GM20431 (cell line): ENCODE results near the gene ABHD8.
"Not testable (repeated sequence)": the region's sequence is repeated elsewhere in the genome, so short reads cannot be mapped to it uniquely, and the experiment has no call there.

ENCODE experiments used
- in situ Hi-C: fragments of 300-500 bp; cut with MseI, MboI; formaldehyde crosslinking; loops from one replicate; pipeline ENCODE4 v1.15.0; 2020; ENCODE audit warnings: low sequenced_read_pairs; ENCODE audit not compliant: unreplicated experiment

The ABHD8 gene

DNA sequence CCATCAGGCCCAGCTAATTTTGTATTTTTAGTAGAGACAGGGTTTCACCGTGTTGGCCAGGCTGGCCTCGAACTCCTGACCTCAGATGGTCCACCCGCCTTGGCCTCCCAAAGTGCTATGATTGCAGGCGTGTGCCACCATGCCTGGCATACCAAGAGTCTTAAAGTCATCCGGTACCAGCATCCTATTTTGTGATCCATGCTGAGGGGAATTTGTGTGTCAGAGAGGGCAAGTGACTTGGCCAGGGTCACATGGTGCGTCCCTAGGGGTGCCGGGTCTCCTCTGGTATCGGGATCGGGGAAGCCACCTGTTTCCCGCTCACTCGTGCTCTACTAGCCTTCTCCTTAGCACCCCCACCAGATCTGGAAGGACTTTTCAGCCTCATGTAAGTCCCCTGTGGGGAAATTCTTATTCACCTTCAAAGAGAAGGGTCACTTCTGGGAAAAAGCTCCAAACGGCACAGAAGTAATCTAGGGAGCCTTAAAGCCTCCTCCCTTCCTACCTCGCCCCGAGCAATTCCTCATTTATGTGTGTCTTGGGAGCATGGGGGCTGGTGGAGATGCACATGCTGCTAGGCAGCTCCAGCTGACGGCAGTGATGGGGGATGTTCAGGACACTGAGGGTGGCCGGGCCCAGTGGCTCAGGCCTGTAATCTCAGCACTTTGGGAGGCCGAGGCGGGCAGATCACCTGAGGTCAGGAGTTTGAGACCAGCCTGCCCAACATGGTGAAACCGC lies 27.6 kb downstream of the ABHD8 start:
- in situ Hi-C loops, result no loop called here

DNA sequence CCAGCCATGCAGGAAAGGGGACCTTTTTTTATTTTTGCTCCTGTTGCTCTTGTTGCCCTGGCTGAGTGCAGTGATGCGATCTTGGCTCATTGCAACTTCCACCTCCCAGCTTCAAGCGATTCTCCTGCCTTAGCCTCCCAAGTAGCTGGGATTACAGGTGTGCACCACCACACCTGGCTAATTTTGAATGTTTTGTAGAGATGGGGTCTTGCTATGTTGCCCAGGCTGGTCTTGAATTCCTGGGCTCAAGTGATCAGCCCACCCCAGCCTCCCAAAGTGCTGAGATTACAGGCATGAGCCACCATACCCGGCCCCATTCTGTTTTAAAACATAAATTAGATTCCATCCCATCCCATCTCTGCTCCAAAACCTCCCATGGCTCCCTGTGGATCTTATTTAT lies 28.3 kb downstream of the ABHD8 start:
- in situ Hi-C loops, result not testable (repeated sequence)

DNA sequence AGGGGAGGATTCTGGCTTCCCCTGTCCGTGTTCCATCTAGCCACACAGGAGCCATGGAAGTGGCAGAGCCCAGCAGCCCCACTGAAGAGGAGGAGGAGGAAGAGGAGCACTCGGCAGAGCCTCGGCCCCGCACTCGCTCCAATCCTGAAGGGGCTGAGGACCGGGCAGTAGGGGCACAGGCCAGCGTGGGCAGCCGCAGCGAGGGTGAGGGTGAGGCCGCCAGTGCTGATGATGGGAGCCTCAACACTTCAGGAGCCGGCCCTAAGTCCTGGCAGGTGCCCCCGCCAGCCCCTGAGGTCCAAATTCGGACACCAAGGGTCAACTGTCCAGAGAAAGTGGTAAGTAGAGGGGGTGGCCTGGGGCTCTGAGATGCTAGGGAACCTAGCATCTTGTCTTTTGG lies 34.5 kb downstream of the ABHD8 start:
- in situ Hi-C loops, result no loop called here

DNA sequence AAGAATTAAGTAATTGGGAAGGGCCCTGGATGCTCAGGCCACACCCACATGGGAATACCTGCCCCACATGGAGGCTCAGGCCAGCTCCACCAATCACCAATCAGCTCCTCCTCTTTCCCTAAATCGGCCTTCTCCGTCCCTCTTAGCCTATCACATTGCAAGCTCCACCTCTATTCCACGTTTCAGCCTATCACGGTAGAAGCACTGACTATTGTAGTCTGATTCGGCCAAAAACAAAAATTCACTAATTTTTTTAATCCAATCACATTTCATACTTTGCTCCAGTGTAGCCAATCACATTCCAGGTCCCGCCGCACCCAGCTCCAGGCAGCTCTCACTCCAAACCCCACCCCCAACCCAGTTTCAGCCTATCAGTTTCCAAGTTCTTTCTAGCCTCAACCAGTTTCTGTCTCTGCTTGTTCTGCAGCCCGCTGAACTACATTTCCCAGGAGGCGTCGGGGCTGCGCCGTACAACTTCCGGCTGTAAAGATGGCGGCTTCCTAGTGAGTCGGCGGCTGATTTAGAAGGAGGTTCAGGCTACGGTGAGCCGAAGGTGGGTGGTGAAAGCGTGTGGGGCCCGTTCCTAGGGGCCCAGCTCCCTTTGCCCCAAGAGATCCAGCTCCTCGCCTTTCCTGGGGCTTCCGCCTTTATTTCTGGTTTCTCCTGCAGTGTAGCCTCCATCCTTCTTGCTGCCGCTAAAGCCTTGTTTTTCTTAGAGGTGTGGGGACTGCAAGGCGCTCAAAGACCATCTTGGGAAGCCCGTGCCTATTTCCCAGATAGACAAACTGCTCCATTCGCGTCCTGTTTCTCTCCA lies 36.0 kb downstream of the ABHD8 start, which contains the start of gene BABAM1:
Gene BABAM1, plus strand, starts transcription at position 469 of the 814 bp plus-strand sequence. CDS start 1,364 bp downstream, outside the sequence.
- in situ Hi-C loops, result no loop called here

DNA sequence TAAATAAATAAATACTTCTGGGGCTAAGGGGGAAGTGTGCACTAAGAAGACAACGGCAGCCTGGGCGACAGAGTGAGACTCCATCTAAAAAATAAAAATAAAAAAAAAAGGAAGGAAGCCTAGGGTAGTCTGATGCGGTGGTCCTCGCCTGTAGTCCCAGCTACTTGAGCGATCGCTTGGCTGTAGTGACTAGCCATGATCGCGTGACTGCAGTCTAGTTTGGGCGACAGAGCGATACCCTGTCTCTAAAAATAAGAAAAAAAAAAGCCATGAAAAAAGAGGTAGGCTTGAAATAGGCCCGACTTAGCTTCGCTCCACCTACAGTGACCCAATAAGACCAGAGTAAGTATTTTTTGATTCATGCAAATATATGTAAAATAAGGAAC lies 36.6 kb downstream of the ABHD8 start:
- in situ Hi-C loops, result no loop called here

DNA sequence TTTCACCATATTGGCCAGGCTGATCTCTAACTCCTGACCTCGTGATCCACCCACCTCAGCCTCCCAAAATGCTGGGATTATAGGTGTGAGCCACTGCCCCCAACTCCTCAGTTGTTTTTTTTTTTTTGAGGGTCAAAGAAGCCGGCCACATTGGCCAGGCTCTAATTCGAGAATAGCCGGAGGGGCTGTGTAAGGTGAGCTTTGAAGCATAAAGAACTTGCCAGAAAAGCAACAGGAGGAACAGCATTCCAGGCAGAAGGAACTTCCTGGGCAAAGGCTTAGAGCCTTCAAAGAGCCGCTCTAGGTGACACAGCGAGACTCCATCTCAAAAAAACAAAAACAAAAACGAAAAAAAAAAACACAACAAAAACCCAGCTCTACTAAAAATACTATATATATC lies 37.2 kb downstream of the ABHD8 start:
- in situ Hi-C loops, result no loop called here

DNA sequence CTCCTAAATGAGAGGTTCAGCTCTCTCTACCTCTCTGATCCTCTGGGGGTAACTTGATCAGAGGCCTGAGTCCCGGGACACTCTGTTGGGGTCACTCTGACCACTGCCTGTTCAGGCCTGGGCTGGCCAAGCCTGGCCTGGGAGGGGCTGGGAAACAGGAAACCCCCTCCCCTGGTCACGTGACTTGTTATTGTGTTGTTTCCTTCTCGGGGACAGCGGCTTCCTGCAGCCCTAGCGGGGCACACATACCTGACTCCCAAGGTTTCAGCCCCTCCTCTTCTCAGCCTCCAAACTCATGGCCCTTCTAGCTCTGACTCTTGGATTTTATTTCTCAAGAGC lies 38.6 kb downstream of the ABHD8 start, which contains the start of gene USHBP1:
Gene USHBP1, minus strand, starts transcription at position 105 of the 339 bp plus-strand sequence. CDS start 446 bp downstream, outside the sequence.
- in situ Hi-C loops, result no loop called here

DNA sequence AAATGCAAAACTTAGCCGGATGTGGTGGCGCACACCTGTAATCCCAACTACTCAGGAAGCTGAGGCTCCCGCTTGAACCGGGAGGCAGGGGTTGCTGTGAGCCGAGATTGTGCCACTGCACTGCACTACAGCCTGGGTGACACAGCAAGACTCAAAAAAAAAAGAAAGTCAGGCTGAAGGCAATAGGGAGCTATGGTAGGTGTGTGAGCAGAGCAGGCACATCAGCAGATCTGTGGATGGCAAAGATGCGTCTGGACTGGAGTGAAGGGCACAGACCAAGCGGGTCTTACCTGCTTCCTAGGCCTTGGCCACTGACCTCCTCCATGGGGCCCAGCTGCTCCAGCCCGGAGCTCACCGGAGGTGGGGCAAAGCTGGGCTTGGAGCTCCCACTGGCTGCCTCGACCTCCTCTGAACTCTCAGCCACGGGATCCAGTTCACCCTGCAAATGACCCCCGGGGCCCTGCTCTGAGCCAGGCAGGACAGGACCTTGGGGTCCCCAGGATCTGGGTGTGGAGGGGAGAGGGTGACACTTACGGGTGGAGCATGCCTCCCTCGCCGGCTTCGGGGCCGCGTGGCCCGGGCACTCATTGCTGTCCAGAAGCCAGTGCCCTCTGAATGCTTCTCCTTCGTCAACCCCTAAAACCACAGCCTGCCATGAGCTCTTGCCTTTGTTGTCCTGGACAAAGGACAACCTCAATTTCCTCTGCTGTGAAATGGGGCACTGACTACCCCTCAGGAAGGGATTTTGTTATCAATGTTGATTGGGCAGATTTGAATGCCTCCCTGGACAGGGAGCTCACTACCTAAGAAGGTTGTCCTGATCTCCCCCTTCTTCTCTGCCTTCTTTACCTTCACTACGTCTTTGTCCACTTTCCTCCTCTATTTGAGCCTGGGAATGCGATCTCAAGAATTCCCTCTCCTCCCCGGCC lies 39.2 kb downstream of the ABHD8 start:
- in situ Hi-C loops, result no loop called here

DNA sequence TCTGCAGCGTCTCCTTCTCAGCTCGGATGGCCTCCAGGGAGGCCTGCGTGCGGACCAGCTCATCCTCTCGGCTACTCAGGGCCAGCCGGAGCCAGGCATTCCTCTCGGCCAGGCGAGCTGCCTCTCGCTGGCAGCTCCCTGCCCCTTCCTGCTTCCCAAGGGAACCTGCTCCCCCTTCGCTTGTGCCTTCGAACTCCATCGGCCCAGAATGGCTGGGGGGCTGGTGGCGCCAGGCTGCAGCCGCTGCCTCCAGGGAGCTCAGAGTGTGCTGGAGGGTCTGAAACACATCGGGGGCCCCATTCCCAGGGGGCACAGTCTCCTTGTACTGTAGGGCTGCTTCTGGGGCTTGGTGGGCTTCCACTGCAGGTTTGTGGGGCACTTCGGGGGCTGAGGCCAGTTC lies 40.7 kb downstream of the ABHD8 start:
- in situ Hi-C loops, result no loop called here

DNA sequence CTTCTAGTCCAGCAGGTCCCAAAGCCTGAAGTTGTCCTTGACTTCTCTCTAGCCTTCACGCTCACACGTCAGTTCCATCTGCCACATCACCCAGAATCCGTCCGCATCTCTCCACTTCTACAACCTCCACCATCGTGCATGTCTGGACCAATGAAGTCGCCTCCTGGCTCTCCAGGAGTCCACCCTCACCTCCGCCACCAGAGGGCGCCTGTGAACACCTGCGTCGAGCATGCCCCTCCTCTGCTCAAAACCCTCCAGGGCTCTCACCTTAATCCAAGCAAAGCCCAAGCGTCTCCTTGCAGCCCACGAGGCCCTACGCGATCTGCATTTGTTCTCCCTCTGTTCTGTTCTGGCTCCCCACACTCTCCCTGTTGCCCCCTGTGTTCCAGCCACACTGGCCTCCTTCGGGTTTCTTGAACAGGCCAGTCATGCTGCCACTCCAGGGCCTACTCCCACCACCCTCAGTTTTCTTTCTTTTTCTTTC lies 42.3 kb downstream of the ABHD8 start:
- in situ Hi-C loops, result no loop called here

DNA sequence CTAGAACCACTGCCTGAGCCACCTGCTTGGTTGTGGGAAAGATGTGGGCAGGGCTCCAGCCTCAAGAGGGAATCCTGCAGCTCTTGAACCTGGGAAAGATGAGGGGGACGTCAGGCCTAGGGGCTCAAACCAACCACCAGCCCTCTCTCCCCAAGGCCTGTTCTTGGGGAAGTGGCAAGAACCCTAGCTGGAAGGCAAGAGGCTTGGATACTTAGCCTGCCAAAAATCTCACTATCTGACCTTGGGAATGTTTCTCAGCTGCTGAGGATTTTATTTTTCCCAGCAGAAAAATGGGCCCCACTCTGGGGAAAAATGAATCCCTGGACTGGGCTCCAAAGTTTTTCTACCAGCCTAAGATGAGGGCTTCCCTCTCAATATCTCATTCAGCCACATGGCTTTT lies 43.3 kb downstream of the ABHD8 start:
- in situ Hi-C loops, result no loop called here

DNA sequence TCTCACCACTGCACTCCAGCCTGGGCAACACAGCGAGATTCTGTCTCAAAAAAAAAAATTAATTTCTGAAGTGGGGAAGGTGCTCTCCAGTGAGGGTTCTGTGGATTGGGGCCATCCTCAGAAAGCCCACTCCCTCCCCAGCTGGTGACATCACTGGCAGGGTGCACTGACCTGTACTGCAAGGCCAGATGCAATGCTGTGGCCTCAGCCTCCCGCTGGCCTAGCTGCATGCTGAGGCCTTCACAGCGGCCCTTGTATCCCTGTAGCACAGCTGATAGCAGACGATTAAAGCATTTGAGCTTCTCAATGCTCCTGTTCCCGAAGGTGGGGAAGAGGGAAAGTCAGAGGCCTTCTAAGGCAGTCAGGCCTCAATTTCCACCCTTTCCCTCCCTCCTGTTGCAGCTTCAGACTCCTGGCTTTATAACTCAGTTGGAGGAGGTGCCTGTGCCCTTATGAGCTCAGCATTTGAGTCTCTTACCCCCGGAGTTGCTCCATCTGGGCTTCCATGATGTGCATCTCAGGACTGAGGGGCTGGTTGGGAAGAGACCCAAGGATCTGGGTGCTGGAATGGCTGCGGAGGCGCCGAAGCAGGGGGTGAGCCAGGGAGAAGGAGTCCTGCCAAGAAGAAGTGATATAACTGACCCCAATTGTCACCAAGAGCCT lies 44.0 kb downstream of the ABHD8 start:
- in situ Hi-C loops, result no loop called here

DNA sequence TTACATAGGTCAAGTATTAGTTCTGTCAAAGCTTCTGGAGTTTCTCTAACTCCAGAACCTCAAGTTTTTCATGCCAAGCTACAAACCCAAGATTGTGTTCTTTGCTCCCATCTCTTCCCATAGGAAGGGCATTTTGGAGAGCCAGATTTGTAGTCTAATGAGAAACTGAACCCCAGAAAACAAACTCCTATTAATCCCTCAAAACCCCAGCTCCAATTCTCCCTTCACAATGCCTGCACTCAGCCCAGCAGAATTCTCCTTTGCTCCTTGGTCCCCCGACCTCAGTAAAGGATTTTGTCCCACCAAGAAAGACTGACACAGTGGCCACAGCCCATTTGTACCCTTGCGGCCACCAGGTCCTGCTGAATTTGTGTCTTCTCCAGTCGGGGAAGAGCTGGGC lies 47.1 kb downstream of the ABHD8 start:
- in situ Hi-C loops, result no loop called here

DNA sequence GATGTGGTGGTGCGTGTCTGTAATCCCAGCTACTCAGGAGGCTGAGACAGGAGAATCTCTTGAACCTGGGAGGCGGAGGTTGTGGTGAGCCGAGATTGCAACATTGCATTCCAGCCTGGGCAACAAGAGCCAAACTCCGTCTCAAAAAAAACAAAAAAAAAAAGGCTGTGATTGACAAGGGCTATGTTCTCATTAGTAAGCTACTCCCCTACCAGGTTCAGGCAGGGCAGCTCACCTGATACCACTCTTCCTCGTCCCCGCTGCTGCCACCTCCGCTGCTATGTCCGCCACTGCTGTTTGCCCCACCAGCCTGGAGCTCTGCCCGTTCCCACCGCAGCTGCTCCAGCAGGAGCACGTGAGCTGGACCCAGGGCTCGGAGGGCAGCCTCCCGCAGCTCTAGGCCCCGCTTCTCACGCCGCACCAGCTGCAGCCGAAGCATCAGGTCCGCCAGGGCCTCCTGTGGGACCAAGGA lies 48.0 kb downstream of the ABHD8 start:
- in situ Hi-C loops, result no loop called here

DNA sequence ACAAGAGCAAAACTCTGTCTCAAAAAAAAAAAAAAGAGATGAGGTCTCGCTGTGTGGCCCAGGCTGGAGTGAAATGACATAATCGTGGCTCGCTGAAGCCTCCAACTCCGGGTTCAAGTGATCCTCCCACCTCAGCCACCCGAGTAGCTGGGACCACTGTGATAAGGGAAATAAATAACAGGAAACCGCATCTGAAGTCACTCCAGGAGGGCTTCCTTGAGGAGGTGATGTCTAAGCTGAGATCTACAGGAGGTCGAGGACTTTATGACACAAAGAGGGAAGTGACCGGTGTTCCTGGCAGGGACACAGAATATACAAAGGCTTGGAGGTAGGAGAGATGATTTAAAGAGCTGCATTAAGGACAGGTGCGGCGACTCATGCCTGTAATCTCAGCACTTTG lies 48.6 kb downstream of the ABHD8 start:
- in situ Hi-C loops, result no loop called here

DNA sequence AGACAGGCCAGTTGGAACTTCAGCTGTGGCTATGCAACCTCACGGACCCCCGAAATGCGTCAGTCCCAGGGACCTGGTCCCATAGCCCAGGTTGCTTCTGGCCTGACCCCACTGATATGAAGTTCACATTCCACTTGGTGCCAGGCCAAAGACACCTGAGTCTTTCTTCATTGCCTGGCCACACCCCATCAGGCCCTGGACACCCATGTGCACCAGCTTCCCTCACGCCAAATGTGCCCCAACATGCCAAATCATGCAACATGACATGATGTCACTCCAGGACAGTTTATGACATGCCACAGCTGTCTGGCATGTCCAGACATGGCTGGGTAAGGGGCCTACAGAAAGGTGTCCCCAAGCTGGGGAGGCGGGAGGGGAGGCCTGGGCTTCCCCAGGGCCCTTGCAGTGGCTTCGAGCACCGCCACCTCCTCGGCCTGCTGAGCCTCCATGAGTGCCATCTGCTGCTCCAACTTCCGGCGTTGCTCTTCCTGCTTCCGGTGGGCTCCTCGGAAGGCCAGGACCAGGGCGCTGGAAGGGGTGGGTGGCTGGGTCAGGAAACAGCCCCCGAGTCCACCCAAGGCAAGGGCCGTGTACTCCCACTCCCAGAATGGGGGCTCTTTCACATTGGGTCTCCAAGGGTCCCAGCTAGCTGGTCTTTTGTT lies 53.2 kb downstream of the ABHD8 start:
- in situ Hi-C loops, result no loop called here

DNA sequence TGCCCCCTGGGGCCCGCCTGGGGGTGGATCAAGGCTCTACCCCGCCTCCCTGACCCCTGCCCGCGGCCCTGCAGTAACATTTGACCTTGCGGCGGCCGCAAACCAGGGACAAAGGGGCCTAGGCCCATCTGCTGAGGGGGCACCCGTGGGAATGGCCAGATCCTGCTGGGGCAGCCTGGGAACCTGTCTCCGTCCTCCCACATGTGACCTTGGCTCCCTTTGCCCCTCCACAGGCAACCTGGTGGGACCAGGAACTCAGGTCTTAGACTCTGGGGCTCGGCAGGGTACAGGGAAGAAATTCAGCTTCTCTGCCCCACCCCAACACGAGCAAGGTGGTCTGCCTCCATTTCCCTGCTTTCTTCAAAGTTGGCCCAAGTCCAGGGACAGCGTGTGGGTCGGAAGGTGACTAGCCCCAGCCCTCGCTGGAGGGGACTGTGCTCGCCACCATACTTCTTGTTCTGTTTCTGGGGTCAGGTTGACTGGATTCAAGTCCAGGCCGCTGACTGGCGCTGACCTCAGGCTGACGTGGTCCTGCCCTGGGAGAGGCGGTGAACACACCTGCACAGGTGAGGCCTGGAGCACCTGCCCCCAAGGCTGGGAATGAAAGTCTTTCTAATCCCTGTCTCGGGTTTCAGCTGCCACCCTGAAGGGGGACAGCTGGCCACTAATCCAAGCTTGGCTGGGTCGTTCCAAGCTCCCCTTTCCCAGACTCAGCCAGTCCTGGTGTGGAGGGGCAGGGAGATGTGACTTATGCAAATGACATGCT lies 55.0 kb downstream of the ABHD8 start:
- in situ Hi-C loops, result no loop called here

DNA sequence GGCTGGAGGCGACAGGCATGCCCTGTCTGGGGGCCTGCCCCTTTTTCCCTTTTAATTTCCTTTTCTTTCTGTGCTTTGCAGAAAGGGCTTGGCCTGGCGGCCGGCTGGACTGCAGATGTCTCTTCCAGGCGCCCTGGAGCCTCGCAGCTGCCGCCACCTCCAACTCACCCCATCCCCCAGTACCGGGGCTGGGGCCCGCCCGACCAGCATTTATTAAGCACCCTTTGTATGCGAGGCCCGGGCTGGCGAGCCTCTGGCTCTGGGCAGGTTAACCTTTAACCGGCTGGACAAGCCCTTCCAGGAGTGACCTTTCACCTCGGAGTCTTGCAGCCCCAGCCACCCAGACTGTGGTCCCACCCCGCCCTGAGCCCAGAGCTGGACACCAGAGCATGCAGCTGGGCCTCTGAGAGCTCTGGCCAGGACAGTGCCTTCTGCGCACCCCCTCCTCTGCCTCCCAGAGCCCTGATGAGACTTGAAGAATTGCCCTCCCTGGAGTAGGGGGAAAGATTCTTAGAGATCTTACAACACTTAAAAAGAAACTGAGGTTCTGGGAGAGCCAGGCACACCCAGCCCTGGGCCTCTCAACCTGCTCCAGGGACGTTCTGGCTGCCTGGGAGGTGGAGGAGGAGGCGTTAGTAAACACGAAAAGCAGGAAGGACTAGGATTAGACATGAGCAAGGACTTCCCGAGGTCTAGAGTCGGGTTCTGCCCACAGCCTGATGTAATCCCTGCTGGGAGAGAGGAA lies 56.4 kb downstream of the ABHD8 start:
- in situ Hi-C loops, result no loop called here
